HepG2 (cell line): ENCODE data around the gene NSMF. TPM values are rescaled to one million over a fixed set of nuclear protein-coding genes. Genes with fewer than 3 reads are reported as not detected.

Experiments
- ATAC-seq: fragments of 200-7000 bp; cut with Tn5 transposase; 3 replicates; pipeline ENCODE4 v1.9.1; 2020; ENCODE audit warnings: mild to moderate bottlenecking, moderate library complexity
- BruUV-seq: library from RNA; stranded (reverse); fragments of 400-500 nt; replicated peaks from 2 replicates; lab custom pipeline; 2021; lab: Mats Ljungman, UMichigan
- CTCF ChIA-PET: fragments of 300-600 bp; formaldehyde crosslinking; extraction: SDS; loops from one replicate; lab custom pipeline; 2021; ENCODE audit warnings: low total read pairs, inconsistent platforms, low intra/inter-chr PET ratio; lab: Yijun Ruan, JAX
- POLR2A ChIA-PET: fragments of 350-600 bp; sonication (Branson Sonifier 250); formaldehyde crosslinking; loops from one replicate; lab custom pipeline; 2020; ENCODE audit warnings: antibody characterized with exemption, inconsistent platforms; lab: Yijun Ruan, JAX
- DNase-seq: peaks from one replicate; pipeline ENCODE4 v3.0.0-alpha.2; 2015; ENCODE audit warnings: low spot score
- FAIRE-seq: peaks from 3 replicates; lab custom pipeline; 2011; peaks lifted over from hg19 to GRCh38; lab: Jason Lieb, UNC
- H2AFZ ChIP-seq: one replicate; pipeline ENCODE4 v1.6.1; 2011; ENCODE audit warnings: low read length, inconsistent platforms
- H3K27ac ChIP-seq: fragments of 300-600 bp; 3 replicates; pipeline ENCODE4 v1.8.0; 2011; ENCODE audit warnings: mixed run types, mild to moderate bottlenecking, mixed read lengths, low read length, inconsistent platforms; ENCODE audit not compliant: insufficient read depth; ENCODE audit errors: extremely low read length
- H3K27me3 ChIP-seq, 2 experiments: fragments of 200-600 bp in 1 of 2; 2 replicates in 1 of 2; 3 replicates in 1 of 2; pipeline versions ENCODE4 v1.6.0 to v1.8.0; 2011; ENCODE audit warnings: low read length in 2 of 2, mild to moderate bottlenecking in 2 of 2, moderate library complexity in 2 of 2, inconsistent platforms in 1 of 2; ENCODE audit not compliant: insufficient read depth in 2 of 2, control insufficient read depth in 1 of 2
- H3K36me3 ChIP-seq, 2 experiments: fragments of 200-600 bp in 1 of 2; replicated peaks in 1 of 2; 2 replicates in 1 of 2; 3 replicates in 1 of 2; pipeline versions ENCODE4 v1.5.1 to v1.8.0; 2011; ENCODE audit warnings: low read length in 2 of 2, inconsistent platforms in 1 of 2; ENCODE audit not compliant: insufficient read depth in 2 of 2, control insufficient read depth in 1 of 2
- H3K4me1 ChIP-seq: 2 replicates; pipeline ENCODE4 v1.5.1; 2012; ENCODE audit warnings: low read length, inconsistent platforms; ENCODE audit not compliant: insufficient read depth
- H3K4me2 ChIP-seq: 2 replicates; pipeline ENCODE4 v1.6.0; 2011; ENCODE audit warnings: low read depth, low read length, inconsistent platforms
- H3K4me3 ChIP-seq, 3 experiments: fragments of 200-600 bp in 1 of 3; sonication (generic), shearing (Covaris generic) in 1 of 3; replicated peaks in 1 of 3; 2 replicates each; pipeline ENCODE4 v1.5.1; 2011 to 2016; ENCODE audit warnings: low read length in 3 of 3, inconsistent platforms in 2 of 3, low read depth in 2 of 3, mild to moderate bottlenecking in 2 of 3, control low read depth in 1 of 3, mixed read lengths in 1 of 3; ENCODE audit not compliant: insufficient read depth in 1 of 3
- H3K79me2 ChIP-seq: one replicate; pipeline ENCODE4 v1.6.1; 2011; ENCODE audit warnings: low read length, inconsistent platforms; ENCODE audit not compliant: insufficient read depth
- H3K9ac ChIP-seq: 2 replicates; pipeline ENCODE4 v1.6.0; 2011; ENCODE audit warnings: mild to moderate bottlenecking, low read depth, low read length, inconsistent platforms; ENCODE audit not compliant: insufficient read depth
- H3K9me3 ChIP-seq: 2 replicates; pipeline ENCODE4 v1.5.1; 2012; ENCODE audit warnings: mild to moderate bottlenecking, low read length
- H4K20me1 ChIP-seq: 2 replicates; pipeline ENCODE4 v1.6.0; 2011; ENCODE audit warnings: inconsistent platforms, mild to moderate bottlenecking, low read length, moderate library complexity; ENCODE audit not compliant: insufficient read depth
- KDM2A ChIP-seq: sonication (generic); formaldehyde crosslinking; IDR thresholded peaks from 2 replicates; pipeline ENCODE4 v1.4.0; 2020; ENCODE audit warnings: low read depth, missing genetic modification reagents, borderline replicate concordance
- NFKBIZ ChIP-seq: IDR thresholded peaks from 2 replicates; pipeline ENCODE4 v1.6.1; 2018; ENCODE audit warnings: missing genetic modification reagents, missing compliant biosample characterization
- PAF1 ChIP-seq: IDR thresholded peaks from 2 replicates; pipeline ENCODE4 v1.6.1; 2016; ENCODE audit warnings: missing genetic modification reagents, missing compliant biosample characterization
- POLR2AphosphoS5 ChIP-seq: IDR thresholded peaks from 2 replicates; pipeline ENCODE4 v1.6.1; 2012; ENCODE audit warnings: low read depth, low read length
- POLR2G ChIP-seq: fragments of 200-400 bp; formaldehyde crosslinking; IDR thresholded peaks from 2 replicates; pipeline ENCODE4 v1.6.1; 2018; ENCODE audit warnings: mild to moderate bottlenecking, low read depth, low read length, moderate library complexity
- RBM22 ChIP-seq: fragments of 200-400 bp; formaldehyde crosslinking; optimal IDR thresholded peaks from 2 replicates; pipeline ENCODE3; 2017; ENCODE audit warnings: mild to moderate bottlenecking, low read length, moderate library complexity
- TRAFD1 ChIP-seq: sonication (generic); formaldehyde crosslinking; IDR thresholded peaks from 2 replicates; pipeline ENCODE4 v1.5.1; 2020; ENCODE audit warnings: missing genetic modification reagents, mild to moderate bottlenecking, borderline replicate concordance
- ZC3H13 ChIP-seq: sonication (generic); formaldehyde crosslinking; IDR thresholded peaks from 2 replicates; pipeline ENCODE4 v1.8.1; 2023; ENCODE audit warnings: mild to moderate bottlenecking, missing genetic modification reagents, moderate library complexity
- ZFP41 ChIP-seq: sonication (generic); formaldehyde crosslinking; IDR thresholded peaks from 2 replicates; pipeline ENCODE4 v1.4.0; 2020; ENCODE audit warnings: mild to moderate bottlenecking, missing genetic modification reagents, borderline replicate concordance
- ZGPAT ChIP-seq: IDR thresholded peaks from 2 replicates; pipeline ENCODE4 v1.6.1; 2016; ENCODE audit warnings: mild to moderate bottlenecking
- ZIK1 ChIP-seq: sonication (generic); formaldehyde crosslinking; IDR thresholded peaks from 2 replicates; pipeline ENCODE4 v1.5.0; 2020; ENCODE audit warnings: mild to moderate bottlenecking, low read depth, missing genetic modification reagents, borderline replicate concordance
- ZNF251 ChIP-seq: sonication (generic); formaldehyde crosslinking; IDR thresholded peaks from 2 replicates; pipeline ENCODE4 v1.9.0; 2021; ENCODE audit warnings: mild to moderate bottlenecking, missing genetic modification reagents
- ZNF280B ChIP-seq: sonication (generic); formaldehyde crosslinking; IDR thresholded peaks from 2 replicates; pipeline ENCODE4 v1.5.0; 2020; ENCODE audit warnings: missing genetic modification reagents, mild to moderate bottlenecking, borderline replicate concordance
- ZNF326 ChIP-seq: sonication (generic); formaldehyde crosslinking; IDR thresholded peaks from 2 replicates; pipeline ENCODE4 v1.4.0; 2020; ENCODE audit warnings: missing genetic modification reagents, borderline replicate concordance
- ZNF451 ChIP-seq: sonication (generic); formaldehyde crosslinking; IDR thresholded peaks from 2 replicates; pipeline ENCODE4 v1.5.0; 2020; ENCODE audit warnings: mild to moderate bottlenecking, missing genetic modification reagents
- ZNF800 ChIP-seq: sonication (generic); formaldehyde crosslinking; IDR thresholded peaks from 2 replicates; pipeline ENCODE4 v1.4.0; 2020; ENCODE audit warnings: missing genetic modification reagents
- ZSCAN22 ChIP-seq: sonication (generic); formaldehyde crosslinking; IDR thresholded peaks from 2 replicates; pipeline ENCODE4 v1.4.0; 2020; ENCODE audit warnings: mild to moderate bottlenecking, missing genetic modification reagents
- WGBS: methylation state at CpG from one replicate; pipeline ENCODE4 v1.1.6; 2017; ENCODE audit warnings: low lambda C conversion rate; 5-methylcytosine and 5-hydroxymethylcytosine counted together
- in situ Hi-C: cut with HindIII; loops from 2 replicates; pipeline ENCODE4 v1.10.0; 2017; ENCODE audit warnings: low pct_unique_long_range_greater_than_20kb; ENCODE audit not compliant: extremely low pct_ligation_motif_present
- intact Hi-C: fragments of 100-400 bp; cut with micrococcal nuclease; formaldehyde crosslinking; loops from one replicate; pipeline ENCODE4 v1.10.0; 2022; ENCODE audit not compliant: unreplicated experiment
- polyA plus RNA-seq, 8 experiments: library from polyadenylated mRNA; depleted of rRNA in 3 of 8; stranded (reverse) in 7 of 8; unstranded in 1 of 8; fragments of >200 nt; fragmentation: Illumina TruSeq in 4 of 8; extraction: Trizol in 4 of 8; gene quantifications; 2 replicates each; pipeline versions ENCODE4 v1.2.1 to v1.2.3, GENCODE V29; 2011 to 2016; ENCODE audit warnings: low read depth in 4 of 8, missing spikeins in 1 of 8, mixed read lengths in 1 of 8; ENCODE audit not compliant: insufficient read depth in 1 of 8
- total RNA-seq, 5 experiments: library from RNA; depleted of rRNA; stranded (reverse); fragments of >200 nt; fragmentation: Illumina TruSeq; extraction: Trizol; gene quantifications; 2 replicates each; pipeline ENCODE4 v1.2.3, GENCODE V29; 2016; ENCODE audit warnings: low read depth in 1 of 5

Gene NSMF
- total and polyA plus RNA-seq, 2 of the 13 experiments (the other 11 are each of a cell fraction or from before 2014, with no cell fraction given) = 44.3 to 183 TPM

GRCh38 chr9:137446851-137447471 is 12.2 kb downstream of the NSMF start:
- Histone ChIP-seq H3K27me3 (no peaks in the 10 kb centered on the region), H3K27ac (no peak overlapping the region), H3K9ac (no peak overlapping the region), H3K4me3 (no peak overlapping the region), H3K79me2 (no peaks in the 10 kb centered on the region), H4K20me1 (peaks cover 7% of the 10 kb centered on the region; the same call in 1 of the 2 replicates), H3K9me3 (no peaks in the 10 kb centered on the region), H3K36me3 (peaks cover 0 to 13% of the 10 kb centered on the region in 2 experiments; a peak in 3 of 5 replicates), H3K4me1 (peaks cover 29% of the 10 kb centered on the region), H2AFZ (no peak overlapping the region), H3K4me2 (no peak overlapping the region)
- ATAC-seq = no peak; the same call in 2 of the 3 replicates
- DNase-seq = no peak
- BruUV-seq = no TSS peak
- WGBS = 92% methylated on average over 15 of the region's 21 CpGs
- in situ Hi-C loops = no loop called here
- ChIA-PET POLR2A (interaction anchor here (3.3 kb wide), 1 partner anchor 24 kb away, joined by 12 read pairs; the partner anchor contains the start of genes EXD3 and NOXA1), CTCF (no interaction called here)
- FAIRE-seq = no peak
- intact Hi-C loops = loop anchor here (5.0 kb wide), 1 partner anchor 160 kb away; no protein-coding TSS in a partner anchor
- TF ChIP-seq ZIK1 (CRISPR knock-in tag) (no peak), ZNF280B (0 out of 2 replicates have a peak, but pooled peaks have one; percentile 36), ZFP41 (no peak), PAF1 (peak; percentile 88), RBM22 (peak; percentile 24), ZSCAN22 (no peak), NFKBIZ (no peak), ZNF451 (0 out of 2 replicates have a peak, but pooled peaks have one; percentile 31), ZNF251 (CRISPR knock-in tag) (no peak), POLR2G (peak; percentile 53; the same call in 1 of the 2 replicates), ZC3H13 (CRISPR knock-in tag) (peak; percentile 89), ZNF326 (CRISPR knock-in tag) (peak; percentile 78), POLR2AphosphoS5 (0 out of 2 replicates have a peak, but pooled peaks have one; percentile 31), ZNF800 (CRISPR knock-in tag) (no peak), TRAFD1 (no peak), ZGPAT (CRISPR knock-in tag) (0 out of 2 replicates have a peak, but pooled peaks have one; percentile 1), KDM2A (0 out of 2 replicates have a peak, but pooled peaks have one; percentile 18)
